Measurements from ENCODE around the gene RAB11FIP5. TPM values are rescaled to one million over a fixed set of nuclear protein-coding genes. Genes with fewer than 3 reads are reported as not detected.

Gene RAB11FIP5
- total RNA-seq = 29.0 and 39.8 TPM in 2 replicates

GRCh38 chr2:73112913-73113854 is at the start of gene RAB11FIP5:
Gene RAB11FIP5, minus strand, starts transcription at chr2:73112948. Its CDS starts 171 bp downstream, at chr2:73112777.

GRCh38 chr2:73071360-73072128 is 41.2 kb downstream of the RAB11FIP5 start, which contains the start of gene SFXN5:
Gene SFXN5, minus strand, starts transcription at chr2:73071712. Its CDS starts 7 bp downstream, at chr2:73071705.

Other genes starting within 250 kb of the RAB11FIP5 start
- 22.7 and 26.0 TPM in 2 replicates for gene SPR, start 225.5 kb downstream of the RAB11FIP5 start, total RNA-seq
- 0.16 and 0.51 TPM in 2 replicates for gene EMX1, start 195.4 kb downstream of the RAB11FIP5 start, total RNA-seq
- 7.0 and 10.3 TPM in 2 replicates for gene SFXN5, start 41.2 kb downstream of the RAB11FIP5 start, total RNA-seq
- not detected in 2 replicates for gene NOTO, start 89.6 kb upstream of the RAB11FIP5 start, total RNA-seq
- 21.2 TPM in 2 replicates for gene SMYD5, start 101.3 kb upstream of the RAB11FIP5 start, total RNA-seq
- 7.4 and 23.0 TPM in 2 replicates for gene PRADC1, start 120.3 kb upstream of the RAB11FIP5 start, total RNA-seq
- gene CCT7, start 121.4 kb upstream of the RAB11FIP5 start, total RNA-seq = 220 and 395 TPM in 2 replicates
- gene FBXO41, start 171.5 kb upstream of the RAB11FIP5 start, total RNA-seq = 2.4 and 3.8 TPM in 2 replicates
- not detected in 2 replicates for gene EGR4, start 180.6 kb upstream of the RAB11FIP5 start, total RNA-seq